NB4 (cell line): ENCODE measurements around the gene SMCO4.

Experiments used
- MAX ChIP-seq: IDR thresholded peaks from 2 replicates; pipeline ENCODE4 v1.6.1; 2011; ENCODE audit warnings: low read depth, low read length
- TF ChIP-seq, protein P1 (sequence below): IDR thresholded peaks from one replicate; pipeline ENCODE4 v1.5.1; 2012; ENCODE audit warnings: low read depth, low read length

DNA sequence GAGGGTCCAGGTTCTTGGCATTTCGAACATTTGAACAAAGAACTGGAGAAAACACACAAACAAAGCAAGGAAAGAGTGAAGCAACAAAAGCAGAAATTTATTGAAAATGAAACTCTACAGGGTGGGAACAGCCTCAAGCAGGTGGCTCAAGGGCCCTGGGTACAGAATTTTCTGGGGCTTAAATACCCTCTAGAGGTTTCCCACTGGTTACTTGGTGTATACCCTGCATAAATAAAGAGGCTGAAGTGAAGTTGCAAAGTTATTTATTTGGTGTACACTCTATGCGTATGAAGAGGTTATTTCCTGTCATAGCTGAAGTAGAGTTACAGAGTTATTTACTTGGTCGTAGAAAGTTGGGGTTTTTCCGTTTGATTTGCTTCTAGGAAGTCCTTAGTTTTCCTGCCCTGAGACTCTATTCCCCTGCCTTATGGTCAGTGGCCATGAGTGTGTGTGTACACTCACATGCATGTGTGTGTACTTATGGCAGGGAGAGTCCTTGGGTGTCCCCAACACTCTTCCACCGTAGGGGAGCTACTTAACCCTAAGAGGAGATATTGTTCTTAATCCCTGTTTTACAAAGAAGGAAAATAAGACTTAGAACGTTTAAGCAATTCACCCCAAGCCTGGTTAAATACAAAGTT is 5.6 kb upstream of the SMCO4 start:
- TF ChIP-seq, protein P1, sequence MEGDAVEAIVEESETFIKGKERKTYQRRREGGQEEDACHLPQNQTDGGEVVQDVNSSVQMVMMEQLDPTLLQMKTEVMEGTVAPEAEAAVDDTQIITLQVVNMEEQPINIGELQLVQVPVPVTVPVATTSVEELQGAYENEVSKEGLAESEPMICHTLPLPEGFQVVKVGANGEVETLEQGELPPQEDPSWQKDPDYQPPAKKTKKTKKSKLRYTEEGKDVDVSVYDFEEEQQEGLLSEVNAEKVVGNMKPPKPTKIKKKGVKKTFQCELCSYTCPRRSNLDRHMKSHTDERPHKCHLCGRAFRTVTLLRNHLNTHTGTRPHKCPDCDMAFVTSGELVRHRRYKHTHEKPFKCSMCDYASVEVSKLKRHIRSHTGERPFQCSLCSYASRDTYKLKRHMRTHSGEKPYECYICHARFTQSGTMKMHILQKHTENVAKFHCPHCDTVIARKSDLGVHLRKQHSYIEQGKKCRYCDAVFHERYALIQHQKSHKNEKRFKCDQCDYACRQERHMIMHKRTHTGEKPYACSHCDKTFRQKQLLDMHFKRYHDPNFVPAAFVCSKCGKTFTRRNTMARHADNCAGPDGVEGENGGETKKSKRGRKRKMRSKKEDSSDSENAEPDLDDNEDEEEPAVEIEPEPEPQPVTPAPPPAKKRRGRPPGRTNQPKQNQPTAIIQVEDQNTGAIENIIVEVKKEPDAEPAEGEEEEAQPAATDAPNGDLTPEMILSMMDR = no peak
- no peak for TF ChIP-seq MAX
